Measurements from ENCODE around the gene SYT8. TPM values are rescaled to one million over a fixed set of nuclear protein-coding genes. Genes with fewer than 3 reads are reported as not detected.

SYT8 gene
- total RNA-seq, 1 donor from 2014 or later: not detected

- H3K4me2 ChIP-seq: no peak overlapping the region
- H3F3A ChIP-seq (ENCODE audit: low read depth): no peaks in the 10 kb centered on the region
- TF ChIP-seq EZH2phosphoT487 (IDR thresholded peaks at IDR 0.05) (no peak), EZH2 (IDR thresholded peaks at IDR 0.05) (no peak), CTCF (IDR thresholded peaks at IDR 0.05) (no peak)
- Mint-ChIP-seq H3K4me1 (no peaks in the 10 kb centered on the region), H3K36me3 (no peaks in the 10 kb centered on the region), H3K27me3 (ENCODE audit: insufficient read depth, low read depth) (peaks cover 9% of the 10 kb centered on the region), H3K9me3 (peaks cover 17% of the 10 kb centered on the region), H3K27ac (no peak overlapping the region), H3K4me3 (no peak overlapping the region)
- peaks cover 21% of the 10 kb centered on the region for H3K27me3 ChIP-seq
- H2AFZ ChIP-seq (replicated peaks): no peak overlapping the region
- no peak overlapping the region for H3K27ac ChIP-seq
- no peaks in the 10 kb centered on the region for H3K36me3 ChIP-seq
- H4K20me1 ChIP-seq (ENCODE audit: low read depth): no peaks in the 10 kb centered on the region
- H3K4me1 ChIP-seq: no peaks in the 10 kb centered on the region
- no peak overlapping the region for H3K9ac ChIP-seq
- DNase-seq (ENCODE audit: low spot score): no peak
- H3K79me2 ChIP-seq (ENCODE audit: low read depth): no peaks in the 10 kb centered on the region
- no peaks in the 10 kb centered on the region for H3K9me3 ChIP-seq (ENCODE audit: low read depth)
- no peak overlapping the region for H3K4me3 ChIP-seq
Measured at GRCh38 chr11:1791912-1792311, 42.9 kb upstream of the SYT8 start.

- Mint-ChIP-seq H3K36me3 (no peaks in the 10 kb centered on the region), H3K4me3 (no peak overlapping the region), H3K4me1 (no peaks in the 10 kb centered on the region), H3K27ac (no peak overlapping the region), H3K27me3 (ENCODE audit: insufficient read depth, low read depth) (peaks cover 9% of the 10 kb centered on the region), H3K9me3 (peaks cover 14% of the 10 kb centered on the region)
- Histone ChIP-seq H3K9me3 (ENCODE audit: low read depth) (no peaks in the 10 kb centered on the region), H3K27me3 (peaks cover 21% of the 10 kb centered on the region), H4K20me1 (ENCODE audit: low read depth) (no peaks in the 10 kb centered on the region), H3K4me2 (no peak overlapping the region), H3K27ac (no peak overlapping the region), H2AFZ (replicated peaks) (no peak overlapping the region), H3K9ac (no peak overlapping the region), H3F3A (ENCODE audit: low read depth) (no peaks in the 10 kb centered on the region), H3K36me3 (no peaks in the 10 kb centered on the region), H3K79me2 (ENCODE audit: low read depth) (no peaks in the 10 kb centered on the region), H3K4me3 (no peak overlapping the region), H3K4me1 (no peaks in the 10 kb centered on the region)
- TF ChIP-seq CTCF (IDR thresholded peaks at IDR 0.05): no peak
- TF ChIP-seq EZH2phosphoT487 (IDR thresholded peaks at IDR 0.05): no peak
- TF ChIP-seq EZH2 (IDR thresholded peaks at IDR 0.05): no peak
- no peak for DNase-seq (ENCODE audit: low spot score)
Measured at GRCh38 chr11:1792461-1792860, 42.3 kb upstream of the SYT8 start.

GRCh38 chr11:1793081-1793480 is 41.7 kb upstream of the SYT8 start:
- peaks cover 13% of the 10 kb centered on the region for H3K9me3 Mint-ChIP-seq
- peaks cover 21% of the 10 kb centered on the region for H3K27me3 ChIP-seq
- peaks cover 11% of the 10 kb centered on the region for H3K27me3 Mint-ChIP-seq (ENCODE audit: insufficient read depth, low read depth)

More at GRCh38 chr11:1793081-1793480, 41.7 kb upstream of the SYT8 start:
- Histone ChIP-seq H3K9me3 (ENCODE audit: low read depth) (no peaks in the 10 kb centered on the region), H3K9ac (no peak overlapping the region), H3K4me1 (no peaks in the 10 kb centered on the region), H3K27ac (no peak overlapping the region), H2AFZ (replicated peaks) (no peak overlapping the region), H3K36me3 (no peaks in the 10 kb centered on the region), H4K20me1 (ENCODE audit: low read depth) (no peaks in the 10 kb centered on the region), H3K4me3 (no peak overlapping the region), H3K4me2 (no peak overlapping the region), H3K79me2 (ENCODE audit: low read depth) (no peaks in the 10 kb centered on the region), H3F3A (ENCODE audit: low read depth) (no peaks in the 10 kb centered on the region)
- Mint-ChIP-seq H3K27ac (no peak overlapping the region), H3K4me1 (no peaks in the 10 kb centered on the region), H3K36me3 (no peaks in the 10 kb centered on the region), H3K4me3 (no peak overlapping the region)
- DNase-seq (ENCODE audit: low spot score): no peak
- TF ChIP-seq EZH2 (IDR thresholded peaks at IDR 0.05) (no peak), EZH2phosphoT487 (IDR thresholded peaks at IDR 0.05) (no peak), CTCF (IDR thresholded peaks at IDR 0.05) (no peak)

Data from neural progenitor cell (in vitro differentiated cells).